Thymus (tissue), 11 donors: ENCODE data around the gene COG2. TPM values are rescaled to one million over a fixed set of nuclear protein-coding genes. Genes with fewer than 3 reads are reported as not detected.

ENCODE experiments used
- DNase-seq, 9 donors: peaks; one replicate each; pipeline ENCODE4 v3.0.0-alpha.2; 2013; ENCODE audit warnings: low spot score in 9 of 9, low read depth in 6 of 9, missing footprints in 1 of 9
- H3K27ac ChIP-seq, 2 donors: one replicate each; pipeline ENCODE4 v1.5.1; 2013; ENCODE audit warnings: control low read depth in 1 of 2, low read depth in 1 of 2, low read length in 1 of 2, mild to moderate bottlenecking in 1 of 2, moderate library complexity in 1 of 2
- H3K27me3 ChIP-seq, 2 donors: one replicate each; pipeline ENCODE4 v1.5.1; 2013; ENCODE audit warnings: low read length in 1 of 2; ENCODE audit not compliant: control insufficient read depth in 2 of 2, insufficient read depth in 1 of 2
- H3K36me3 ChIP-seq, 2 donors: one replicate each; pipeline ENCODE4 v1.5.1; 2013; ENCODE audit warnings: low read length in 1 of 2, mild to moderate bottlenecking in 1 of 2, moderate library complexity in 1 of 2; ENCODE audit not compliant: control insufficient read depth in 2 of 2, insufficient read depth in 2 of 2
- H3K4me1 ChIP-seq, 2 donors: one replicate each; pipeline ENCODE4 v1.5.1; 2013; ENCODE audit warnings: low read length in 2 of 2; ENCODE audit not compliant: control insufficient read depth in 2 of 2, insufficient read depth in 2 of 2
- H3K4me3 ChIP-seq, 2 donors: one replicate each; pipeline ENCODE4 v1.5.1; 2013; ENCODE audit warnings: low read length in 2 of 2, control low read depth in 1 of 2, mild to moderate bottlenecking in 1 of 2
- H3K9me3 ChIP-seq, 2 donors: one replicate each; pipeline ENCODE4 v1.5.1; 2013; ENCODE audit warnings: low read length in 1 of 2, mild to moderate bottlenecking in 1 of 2; ENCODE audit not compliant: control insufficient read depth in 2 of 2, insufficient read depth in 1 of 2
- WGBS: extraction: QIAGEN DNeasy Blood & Tissue Kit; methylation state at CpG from one replicate; pipeline ENCODE4 v1.1.7; 2013; 5-methylcytosine and 5-hydroxymethylcytosine counted together
- polyA plus RNA-seq: library from polyadenylated mRNA; stranded (reverse); fragments of 200-250 nt; gene quantifications from one replicate; pipeline ENCODE4 v1.2.3, GENCODE V29; 2013
- total RNA-seq: library from RNA; stranded (reverse); fragments of 120-200 nt; gene quantifications from one replicate; pipeline ENCODE4 v1.2.4, GENCODE V29; 2013
- donor health status: healthy.

Gene COG2
- total and polyA plus RNA-seq, 2 donors = 20.1 to 27.1 TPM

DNA sequence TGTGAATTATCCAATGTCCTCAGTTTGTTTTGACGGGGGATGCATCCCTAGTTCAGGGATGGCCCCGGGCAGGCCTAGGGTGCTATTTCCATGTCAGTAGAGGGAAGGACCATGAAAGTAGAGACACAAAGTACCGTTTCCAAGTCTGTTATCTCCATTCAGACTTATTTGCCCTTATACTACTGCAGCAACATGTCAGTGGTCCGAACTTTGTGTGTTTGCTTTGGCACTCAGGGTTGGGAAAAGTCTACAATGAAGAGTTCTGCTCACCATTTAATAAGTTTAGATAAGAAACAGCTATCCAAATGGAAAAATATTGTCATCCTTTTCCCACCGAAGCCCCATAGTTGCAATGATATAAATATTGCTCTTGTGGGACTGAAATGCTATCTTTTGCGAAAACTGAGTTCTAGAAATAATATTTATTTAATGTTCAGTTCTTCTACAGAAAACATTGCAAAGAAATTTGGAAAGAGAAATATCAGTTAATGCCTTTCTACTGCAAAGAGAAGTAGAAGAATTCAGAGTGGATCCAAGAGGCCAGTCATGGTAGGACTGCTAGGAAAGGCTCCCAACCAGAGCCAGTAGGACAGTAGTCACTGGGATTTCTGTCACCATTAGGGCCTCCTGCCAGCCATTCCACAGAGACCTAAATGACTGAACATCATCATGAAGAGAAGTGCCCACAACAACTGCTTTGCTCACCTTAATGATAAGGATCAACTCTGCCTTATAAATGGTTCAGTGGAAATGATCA, 83.2 kb downstream of the COG2 start:
- H3K4me1 ChIP-seq = no peaks in the 10 kb centered on the region
- 93% methylated on average over 6 of the region's 6 CpGs for WGBS
- no peak for DNase-seq
- H3K27ac ChIP-seq = no peak overlapping the region
- no peaks in the 10 kb centered on the region for H3K9me3 ChIP-seq
- no peaks in the 10 kb centered on the region for H3K27me3 ChIP-seq
- no peaks in the 10 kb centered on the region for H3K36me3 ChIP-seq
- H3K4me3 ChIP-seq = no peak overlapping the region

DNA sequence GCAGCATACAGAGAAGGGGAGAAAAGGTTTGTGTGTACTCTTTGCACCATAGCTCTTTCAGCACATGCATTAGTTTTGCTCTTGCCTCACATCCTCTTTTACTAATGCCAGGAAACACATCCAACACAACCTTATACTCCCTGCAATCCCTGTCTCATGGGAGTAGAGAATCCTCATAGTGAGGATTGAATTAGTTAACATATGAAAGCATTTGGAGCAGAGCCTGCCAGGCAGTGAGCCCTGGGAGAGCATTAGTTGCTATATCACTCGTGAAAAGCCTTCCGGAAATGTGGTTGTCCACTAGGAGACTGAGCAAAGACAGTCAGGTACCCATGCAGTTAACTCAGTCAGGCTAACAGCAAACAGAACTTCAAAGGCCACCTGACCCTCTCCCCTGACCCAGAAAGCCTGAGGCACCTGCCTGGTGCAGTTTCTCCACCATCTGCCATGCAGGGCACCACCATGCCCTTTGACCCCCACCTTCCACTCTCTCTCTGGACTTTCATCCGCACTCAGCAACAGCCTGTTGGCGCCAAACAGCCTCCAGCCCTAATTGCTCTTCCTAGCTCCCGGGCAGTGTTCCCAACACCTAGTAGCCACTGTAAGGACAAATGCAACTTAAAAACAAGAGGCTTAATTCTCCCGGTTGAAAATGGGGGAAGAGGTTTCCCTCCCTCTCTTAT, 86.6 kb downstream of the COG2 start:
- H3K4me1 ChIP-seq = no peaks in the 10 kb centered on the region
- WGBS = 88% methylated on average over 6 of the region's 6 CpGs
- H3K27me3 ChIP-seq = no peaks in the 10 kb centered on the region
- H3K4me3 ChIP-seq = no peak overlapping the region
- H3K36me3 ChIP-seq = no peaks in the 10 kb centered on the region
- H3K27ac ChIP-seq = no peak overlapping the region
- H3K9me3 ChIP-seq = no peaks in the 10 kb centered on the region
- no peak for DNase-seq

GRCh38 chr1:230730977-230731376, 88.7 kb downstream of the COG2 start:
- DNase-seq = no peak
- Histone ChIP-seq H3K27ac (no peak overlapping the region), H3K36me3 (no peaks in the 10 kb centered on the region), H3K27me3 (no peaks in the 10 kb centered on the region), H3K9me3 (no peaks in the 10 kb centered on the region), H3K4me1 (no peaks in the 10 kb centered on the region), H3K4me3 (no peak overlapping the region)
- WGBS = 88% methylated on average over 5 of the region's 5 CpGs

DNA sequence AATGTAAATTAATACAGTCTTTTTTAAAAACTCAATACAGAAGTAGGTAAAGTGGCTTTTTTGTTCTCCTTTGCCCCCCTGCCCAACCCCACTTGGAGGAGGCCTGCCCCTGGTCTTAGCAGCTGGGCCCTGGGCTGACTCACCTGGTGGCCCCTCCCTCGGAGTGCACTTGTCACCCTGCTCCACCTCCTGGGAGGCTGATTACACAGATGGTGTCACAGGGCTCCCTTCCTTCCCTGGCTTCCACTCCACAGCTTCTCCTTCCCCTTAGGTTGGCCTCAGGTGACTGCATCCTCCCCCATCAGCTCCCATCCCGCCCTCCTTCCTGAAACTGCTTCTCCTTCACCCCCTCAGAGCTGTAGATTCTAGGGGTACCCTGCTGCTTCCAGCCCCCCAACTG, 93.2 kb downstream of the COG2 start:
- no peaks in the 10 kb centered on the region for H3K4me1 ChIP-seq
- no peaks in the 10 kb centered on the region for H3K9me3 ChIP-seq
- no peak overlapping the region for H3K27ac ChIP-seq
- H3K36me3 ChIP-seq = no peaks in the 10 kb centered on the region
- H3K4me3 ChIP-seq = no peak overlapping the region
- H3K27me3 ChIP-seq = no peaks in the 10 kb centered on the region
- DNase-seq = no peak
- WGBS = 65% methylated on average over 2 of the region's 2 CpGs

- no peak overlapping the region for H3K4me3 ChIP-seq
- no peaks in the 10 kb centered on the region for H3K9me3 ChIP-seq
- no peaks in the 10 kb centered on the region for H3K36me3 ChIP-seq
- no peak for DNase-seq
- WGBS = 96% methylated on average over 3 of the region's 3 CpGs
- H3K27ac ChIP-seq = no peak overlapping the region
- H3K4me1 ChIP-seq = no peaks in the 10 kb centered on the region
- H3K27me3 ChIP-seq = no peaks in the 10 kb centered on the region
Observed at GRCh38 chr1:230737622-230738262, 95.5 kb downstream of the COG2 start.

DNA sequence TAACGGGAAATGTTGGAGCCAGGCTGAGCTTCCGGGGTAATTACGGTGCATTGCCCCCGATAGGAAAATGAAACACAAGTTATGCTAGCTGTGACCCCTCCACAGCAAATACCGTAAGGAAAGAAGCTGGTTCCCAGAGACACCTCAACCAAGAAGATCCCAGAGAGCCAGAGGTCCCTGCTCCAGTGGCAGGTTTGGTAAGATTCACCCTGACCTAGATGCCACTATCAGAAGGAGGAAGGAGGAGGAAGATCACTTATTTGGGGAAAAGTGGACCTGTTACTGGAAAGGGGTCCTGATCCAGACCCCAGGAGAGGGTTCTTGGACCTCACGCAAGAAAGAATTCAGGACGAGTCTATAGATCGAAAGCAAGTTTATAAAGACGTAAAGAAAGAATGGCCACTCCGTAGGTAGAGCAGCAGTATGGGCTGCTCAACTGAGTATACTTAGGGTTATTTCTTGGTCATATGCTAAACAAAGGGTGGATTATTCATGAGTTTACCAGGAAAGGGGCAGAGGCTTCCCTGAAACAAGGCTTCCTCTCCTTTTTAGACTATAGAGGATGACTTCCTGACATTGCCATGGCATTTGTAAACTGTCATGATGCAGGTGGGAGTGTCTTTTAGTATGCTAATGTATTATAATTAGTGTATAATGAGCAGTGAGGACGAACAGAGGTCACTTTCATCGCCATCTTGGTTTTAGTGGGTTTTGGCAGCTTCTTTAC, 97.4 kb downstream of the COG2 start:
- Histone ChIP-seq H3K27me3 (no peaks in the 10 kb centered on the region), H3K36me3 (no peaks in the 10 kb centered on the region), H3K4me1 (no peaks in the 10 kb centered on the region), H3K27ac (no peak overlapping the region), H3K9me3 (no peaks in the 10 kb centered on the region), H3K4me3 (no peak overlapping the region)
- DNase-seq = no peak
- 97% methylated on average over 12 of the region's 12 CpGs for whole genome bisulfite sequencing

Other genes with a start within 250 kb of the COG2 start
- gene PGBD5, start 216.1 kb upstream of the COG2 start, total RNA-seq = 2.1 TPM
- 4.4 TPM for gene PGBD5, start 216.1 kb upstream of the COG2 start, polyA plus RNA-seq
- 2.3 TPM for gene AGT, start 71.6 kb downstream of the COG2 start, total RNA-seq
- gene AGT, start 71.6 kb downstream of the COG2 start, polyA plus RNA-seq = 22.3 TPM
- 0.19 TPM for gene CAPN9, start 104.9 kb downstream of the COG2 start, total RNA-seq
- gene CAPN9, start 104.9 kb downstream of the COG2 start, polyA plus RNA-seq = 0.46 TPM
- 10.1 TPM for gene C1orf198, start 226.0 kb downstream of the COG2 start, total RNA-seq
- 14.2 TPM for gene C1orf198, start 226.0 kb downstream of the COG2 start, polyA plus RNA-seq